GM19025 (cell line): Measurements from ENCODE around the gene SLC1A2.

Experiments
- ATAC-seq: cut with Tn5 transposase; IDR thresholded peaks from one replicate; pipeline ENCODE4 v1.9.1; 2021; ENCODE audit warnings: mild to moderate bottlenecking, low read depth, moderate library complexity; ENCODE audit not compliant: unreplicated experiment

The SLC1A2 gene

GRCh38 chr11:35204614-35205013 lies 214.7 kb downstream of the SLC1A2 start:
- ATAC-seq, result no peak
